ENCODE results near the gene BMX.

BMX gene

DNA sequence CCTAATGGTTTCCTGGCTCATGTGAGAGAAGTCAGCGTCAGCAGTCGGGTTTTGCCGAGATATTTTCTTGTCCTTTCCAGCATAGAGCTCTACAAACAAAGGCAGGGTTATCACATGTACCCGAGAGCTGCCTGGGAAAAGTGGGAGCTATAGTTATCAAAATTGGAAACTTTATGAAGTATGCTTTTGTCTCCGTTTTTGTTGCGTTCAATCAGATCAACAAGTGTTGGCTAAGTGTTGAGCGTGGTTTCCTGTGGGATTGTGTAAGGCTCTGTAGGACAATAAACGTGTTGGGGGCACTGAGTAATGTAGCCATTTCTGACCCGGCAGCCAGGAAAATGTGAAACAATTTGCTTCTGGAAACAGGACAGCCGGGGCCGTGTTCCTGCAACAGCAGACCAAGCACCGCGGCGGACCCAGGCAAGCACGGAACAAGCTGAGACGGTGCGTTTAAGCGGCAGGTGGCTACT lies at the start of gene BMX:
Gene BMX, plus strand, starts transcription at position 311 of the 470 bp plus-strand sequence. CDS start 7,547 bp downstream, outside the sequence.
- DNase-seq (ENCODE audit: low read depth) = peak; percentile 89
- no peak within 1 kb of the TSS for H3K4me3 ChIP-seq (replicated peaks; ENCODE audit: low read depth, low read length)
- TF ChIP-seq, protein P1, sequence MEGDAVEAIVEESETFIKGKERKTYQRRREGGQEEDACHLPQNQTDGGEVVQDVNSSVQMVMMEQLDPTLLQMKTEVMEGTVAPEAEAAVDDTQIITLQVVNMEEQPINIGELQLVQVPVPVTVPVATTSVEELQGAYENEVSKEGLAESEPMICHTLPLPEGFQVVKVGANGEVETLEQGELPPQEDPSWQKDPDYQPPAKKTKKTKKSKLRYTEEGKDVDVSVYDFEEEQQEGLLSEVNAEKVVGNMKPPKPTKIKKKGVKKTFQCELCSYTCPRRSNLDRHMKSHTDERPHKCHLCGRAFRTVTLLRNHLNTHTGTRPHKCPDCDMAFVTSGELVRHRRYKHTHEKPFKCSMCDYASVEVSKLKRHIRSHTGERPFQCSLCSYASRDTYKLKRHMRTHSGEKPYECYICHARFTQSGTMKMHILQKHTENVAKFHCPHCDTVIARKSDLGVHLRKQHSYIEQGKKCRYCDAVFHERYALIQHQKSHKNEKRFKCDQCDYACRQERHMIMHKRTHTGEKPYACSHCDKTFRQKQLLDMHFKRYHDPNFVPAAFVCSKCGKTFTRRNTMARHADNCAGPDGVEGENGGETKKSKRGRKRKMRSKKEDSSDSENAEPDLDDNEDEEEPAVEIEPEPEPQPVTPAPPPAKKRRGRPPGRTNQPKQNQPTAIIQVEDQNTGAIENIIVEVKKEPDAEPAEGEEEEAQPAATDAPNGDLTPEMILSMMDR (IDR thresholded peaks at IDR 0.05; ENCODE audit: low read length, missing control alignments) = no peak

DNA sequence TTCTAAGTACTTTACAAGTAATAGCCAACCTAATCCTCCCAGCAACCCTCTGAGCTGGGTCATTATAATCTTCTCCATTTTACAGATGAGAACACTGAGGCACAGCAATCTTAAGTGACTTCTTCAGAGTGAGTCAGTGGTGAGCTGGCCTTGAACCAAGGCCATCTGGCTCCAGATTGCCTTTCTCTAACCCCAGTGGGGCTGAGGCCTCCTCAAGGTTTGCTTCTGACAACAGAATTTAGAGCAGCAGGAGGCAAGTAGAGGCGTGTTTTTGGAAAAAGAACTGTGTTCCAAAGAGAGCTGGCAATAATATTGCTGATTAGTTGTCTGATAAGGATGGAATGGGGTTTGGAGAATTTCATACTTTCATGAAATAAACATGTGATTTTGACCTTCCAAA lies 48.7 kb upstream of the BMX start:
- peak; percentile 22 for DNase-seq (ENCODE audit: low read depth)
- TF ChIP-seq, protein P1 (IDR thresholded peaks at IDR 0.05; ENCODE audit: low read length, missing control alignments) = no peak
- H3K4me3 ChIP-seq (replicated peaks; ENCODE audit: low read depth, low read length) = no peak overlapping the region

DNA sequence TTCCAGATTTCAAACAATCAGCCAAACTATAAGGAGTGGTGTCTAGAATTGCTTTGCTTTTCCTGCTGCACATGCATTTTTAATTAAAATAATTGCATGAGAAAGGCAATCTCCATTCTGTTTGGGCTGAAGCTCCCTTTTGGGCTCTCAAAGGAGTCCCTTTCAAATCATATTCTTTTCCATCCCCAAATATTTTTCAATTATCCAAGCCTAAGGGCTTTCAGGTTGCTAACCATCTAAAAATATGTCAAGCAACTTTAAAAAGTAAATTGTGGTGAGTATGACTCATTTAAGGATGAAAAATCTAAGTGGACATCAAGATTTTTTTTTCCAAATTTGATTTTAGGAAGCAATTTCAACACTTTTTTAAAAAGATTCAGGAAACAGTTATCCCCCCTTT lies 35.9 kb upstream of the BMX start:
- TF ChIP-seq, protein P1 (IDR thresholded peaks at IDR 0.05; ENCODE audit: low read length, missing control alignments) = no peak
- no peak for DNase-seq (ENCODE audit: low read depth)
- no peak overlapping the region for H3K4me3 ChIP-seq (replicated peaks; ENCODE audit: low read depth, low read length)

DNA sequence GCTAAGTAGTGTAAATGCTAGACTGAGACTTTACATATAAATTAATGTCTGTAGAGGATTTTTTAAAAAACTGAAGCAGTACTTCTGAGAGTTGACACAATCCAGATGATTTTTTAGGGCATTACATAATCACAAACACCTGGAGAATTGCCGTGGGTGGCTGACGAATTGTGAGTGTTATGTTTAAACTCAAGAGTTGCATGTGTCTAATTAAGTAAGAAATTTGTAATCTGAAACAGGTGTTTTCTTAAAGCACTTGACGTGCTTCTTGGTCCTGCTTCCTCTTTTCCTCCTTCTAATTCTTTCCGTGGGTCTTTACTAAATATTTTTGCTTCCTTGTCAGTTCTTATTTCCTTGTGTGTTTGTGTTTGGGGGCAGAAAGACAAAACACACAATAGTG lies 35.3 kb upstream of the BMX start:
- TF ChIP-seq, protein P1 (IDR thresholded peaks at IDR 0.05; ENCODE audit: low read length, missing control alignments) = no peak
- no peak overlapping the region for H3K4me3 ChIP-seq (replicated peaks; ENCODE audit: low read depth, low read length)
- DNase-seq (ENCODE audit: low read depth) = no peak

DNA sequence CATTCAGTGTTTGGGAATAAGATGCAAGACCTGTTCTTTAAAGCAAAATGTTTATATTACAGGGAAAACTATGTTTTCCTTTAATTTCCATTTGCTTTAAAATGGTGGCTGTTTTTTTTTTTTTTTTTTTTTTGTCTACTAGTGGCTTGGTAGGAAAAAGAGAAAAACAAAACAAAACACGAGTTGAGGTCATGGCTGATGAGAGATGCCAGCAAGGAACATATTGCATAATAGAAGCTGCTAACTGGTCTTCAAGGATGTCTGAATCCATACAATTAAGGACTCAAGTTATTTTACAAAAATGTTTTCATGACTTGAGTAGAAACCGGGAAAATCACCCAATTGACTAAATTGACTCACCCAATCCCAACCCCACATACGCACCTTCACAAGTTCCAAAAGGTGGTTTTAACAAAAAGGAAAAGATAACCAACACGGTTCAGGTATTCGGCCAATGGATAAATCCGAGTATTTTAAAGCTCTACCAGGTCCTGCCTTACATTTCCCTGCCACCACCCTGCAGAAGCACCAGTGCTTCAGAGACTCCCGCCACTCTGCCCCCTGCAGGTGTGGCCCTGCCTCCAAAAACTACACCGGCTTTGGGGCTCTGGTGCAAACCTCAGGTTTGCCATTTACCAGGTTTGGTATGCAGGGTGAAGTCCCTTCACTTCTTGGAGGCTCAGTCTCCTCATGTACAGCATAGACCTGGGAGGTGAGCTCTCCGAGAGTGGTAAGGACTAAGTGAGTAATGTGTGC lies 34.5 kb upstream of the BMX start:
- TF ChIP-seq, protein P1 (IDR thresholded peaks at IDR 0.05; ENCODE audit: low read length, missing control alignments) = no peak
- peak; percentile 56 for DNase-seq (ENCODE audit: low read depth)
- no peak overlapping the region for H3K4me3 ChIP-seq (replicated peaks; ENCODE audit: low read depth, low read length)

DNA sequence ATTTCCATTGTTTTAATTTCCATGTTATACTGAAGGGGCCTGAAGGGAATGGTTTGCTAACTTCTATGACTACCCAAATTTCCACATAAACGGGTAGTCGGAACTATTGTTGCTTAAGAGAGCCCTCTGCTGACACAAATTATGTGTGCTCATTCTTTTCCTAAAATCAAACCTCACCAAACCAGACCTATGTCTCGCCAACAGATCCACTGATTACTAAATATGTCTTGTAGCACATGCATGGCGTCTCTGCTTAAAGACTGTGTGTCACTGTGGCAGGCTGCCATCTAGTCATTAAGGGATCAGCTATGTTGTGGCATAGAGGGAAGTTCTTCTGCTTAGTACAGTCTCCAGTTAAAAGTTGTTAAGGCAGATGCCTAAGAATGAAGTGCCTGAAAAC lies 32.6 kb upstream of the BMX start:
- peak; percentile 72 for DNase-seq (ENCODE audit: low read depth)
- TF ChIP-seq, protein P1 (IDR thresholded peaks at IDR 0.05; ENCODE audit: low read length, missing control alignments) = peak; percentile 30
- H3K4me3 ChIP-seq (replicated peaks; ENCODE audit: low read depth, low read length) = no peak overlapping the region

DNA sequence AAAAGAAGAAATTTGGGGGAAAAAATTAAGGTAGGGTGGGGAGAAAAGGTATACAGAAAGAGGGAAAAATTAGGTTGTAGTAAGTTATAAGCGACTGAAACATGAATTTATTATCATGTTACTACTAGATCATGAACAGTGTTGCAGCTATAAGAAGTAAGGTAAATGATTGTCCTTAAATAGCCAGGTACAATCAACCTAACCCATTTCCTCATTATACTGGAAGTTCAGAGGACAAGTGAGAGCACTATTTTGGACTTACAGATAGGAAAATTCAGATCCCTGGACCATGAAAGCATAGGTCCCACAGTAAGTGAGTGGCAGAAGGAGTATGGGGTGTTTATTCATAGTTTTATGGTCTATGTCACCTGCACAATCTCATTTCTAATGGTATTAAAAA lies 31.0 kb upstream of the BMX start:
- TF ChIP-seq, protein P1 (IDR thresholded peaks at IDR 0.05; ENCODE audit: low read length, missing control alignments) = no peak
- no peak overlapping the region for H3K4me3 ChIP-seq (replicated peaks; ENCODE audit: low read depth, low read length)
- no peak for DNase-seq (ENCODE audit: low read depth)

All from fibroblast of pulmonary artery (primary cell).